Smooth muscle cell of the brain vasculature (primary cell): Measurements from ENCODE around the gene DIS3L2.
"Not testable (repeated sequence)": the region's sequence is repeated elsewhere in the genome, so short reads cannot be mapped to it uniquely, and the experiment has no call there.

ENCODE experiments used
- DNase-seq: peaks from one replicate; pipeline ENCODE4 v3.0.0-alpha.2; 2012; ENCODE audit warnings: low read depth, low spot score

Gene DIS3L2

DNA sequence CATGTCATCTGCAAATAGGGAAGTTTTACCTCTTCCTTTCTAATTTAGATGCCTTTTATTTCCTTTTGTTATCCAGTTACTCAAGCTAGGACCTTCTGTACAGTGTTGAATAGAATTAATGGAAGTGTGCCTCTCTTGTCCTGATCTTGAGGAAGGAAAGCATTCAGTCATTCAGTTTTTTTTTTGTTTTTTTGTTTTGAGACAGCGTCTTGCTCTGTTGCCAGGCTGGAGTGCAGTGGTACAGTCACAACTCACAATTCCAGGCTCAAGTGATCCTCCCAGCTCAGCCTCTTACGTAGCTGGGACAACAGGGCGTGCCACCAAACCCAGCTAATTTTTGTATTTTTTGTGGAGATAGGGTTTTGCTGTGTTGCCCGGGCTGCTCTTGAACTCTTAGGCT, 213.1 kb downstream of the DIS3L2 start:
- no peak for DNase-seq

DNA sequence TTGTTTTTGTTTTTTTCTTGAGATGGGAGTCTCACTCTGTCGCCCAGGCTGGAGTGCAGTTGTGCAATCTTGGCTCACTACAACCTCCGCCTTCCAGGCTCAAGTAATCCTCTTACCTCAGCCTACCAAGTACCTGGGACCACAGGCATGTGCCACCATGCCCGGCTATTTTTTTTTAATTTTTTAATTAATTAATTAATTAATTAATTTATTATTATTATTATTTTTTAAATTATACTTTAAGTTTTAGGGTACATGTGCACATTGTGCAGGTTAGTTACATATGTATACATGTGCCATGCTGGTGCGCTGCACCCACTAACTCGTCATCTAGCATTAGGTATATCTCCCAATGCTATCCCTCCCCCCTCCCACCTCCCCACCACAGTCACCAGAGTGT, 215.1 kb downstream of the DIS3L2 start:
- DNase-seq, result not testable (repeated sequence)

DNA sequence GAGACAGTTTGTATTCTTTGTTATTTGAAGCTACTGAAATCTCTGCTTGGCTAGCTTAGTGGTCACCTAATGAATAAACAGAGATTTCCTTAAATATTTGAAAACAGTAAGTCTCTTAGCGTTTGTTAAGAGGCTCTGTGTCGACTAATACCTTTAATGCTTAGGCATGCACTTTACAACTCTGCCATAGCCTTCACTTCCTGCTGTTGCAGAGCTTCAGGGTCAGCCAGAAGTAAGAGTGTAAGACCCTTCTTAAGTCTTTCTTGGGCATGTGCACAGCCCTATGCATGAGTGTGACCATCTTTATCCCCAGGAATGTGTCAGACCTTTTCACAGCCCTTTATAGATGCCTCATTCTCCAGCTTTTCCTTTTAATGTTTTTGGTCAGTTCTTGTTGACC, 221.8 kb downstream of the DIS3L2 start:
- no peak for DNase-seq

DNA sequence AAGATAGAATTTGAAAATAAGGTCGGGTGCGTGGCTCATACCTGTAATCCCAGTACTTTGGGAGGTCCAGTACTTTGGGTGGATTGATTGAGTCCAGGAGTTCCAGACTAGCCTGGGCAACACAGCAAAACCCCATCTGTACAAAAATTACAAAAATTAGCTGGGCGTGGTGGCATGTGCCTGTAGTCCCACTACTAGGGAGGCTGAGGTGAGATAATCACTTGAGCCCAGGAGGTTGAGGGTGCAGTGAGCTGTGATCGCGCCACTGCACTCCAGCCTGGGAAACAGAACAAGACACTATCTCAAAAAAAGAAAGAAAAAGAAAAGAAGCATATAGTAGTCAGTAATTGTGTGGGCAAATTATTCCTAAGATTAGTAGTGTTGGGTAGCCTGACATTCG, 222.8 kb downstream of the DIS3L2 start:
- no peak for DNase-seq

DNA sequence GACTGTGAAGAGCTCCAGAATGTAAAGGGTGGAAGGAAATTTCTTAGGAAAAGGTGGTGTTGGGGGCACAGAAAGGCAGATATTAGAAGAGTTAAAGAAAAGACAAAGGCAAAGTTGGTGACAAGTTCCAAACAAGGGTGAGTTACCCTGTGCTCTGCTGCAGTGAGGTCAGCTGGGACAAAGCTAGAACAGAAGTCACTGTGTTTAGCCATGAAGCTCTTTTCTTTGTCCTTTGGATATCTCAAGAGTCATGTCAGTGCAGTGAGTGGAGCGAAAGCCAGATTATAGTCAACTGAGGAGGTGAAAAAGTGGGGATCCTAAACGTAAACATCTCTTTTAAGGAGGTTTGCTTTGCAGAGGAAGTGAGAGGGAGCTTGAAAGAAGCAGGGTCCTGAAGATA, 229.3 kb downstream of the DIS3L2 start:
- DNase-seq, result no peak

DNA sequence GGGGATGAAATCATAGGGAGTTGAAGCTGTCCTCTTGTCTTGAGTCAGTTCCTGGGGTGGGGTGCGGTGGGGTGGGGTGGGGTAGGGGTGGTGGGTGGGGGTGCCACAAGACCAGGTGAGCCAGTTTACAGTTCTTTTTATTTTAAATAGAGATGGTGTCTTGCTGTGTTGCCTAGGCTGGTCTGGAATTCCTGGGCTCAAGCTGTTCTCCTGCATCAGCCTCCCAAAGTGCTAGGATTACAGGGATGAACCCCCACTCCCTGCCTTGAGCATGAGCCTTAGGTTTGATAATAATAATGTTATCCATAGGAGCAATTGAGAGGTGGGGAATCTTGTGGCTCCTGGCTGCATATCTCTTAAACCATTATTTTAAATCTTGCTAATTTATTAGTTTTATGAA, 234.0 kb downstream of the DIS3L2 start:
- no peak for DNase-seq

DNA sequence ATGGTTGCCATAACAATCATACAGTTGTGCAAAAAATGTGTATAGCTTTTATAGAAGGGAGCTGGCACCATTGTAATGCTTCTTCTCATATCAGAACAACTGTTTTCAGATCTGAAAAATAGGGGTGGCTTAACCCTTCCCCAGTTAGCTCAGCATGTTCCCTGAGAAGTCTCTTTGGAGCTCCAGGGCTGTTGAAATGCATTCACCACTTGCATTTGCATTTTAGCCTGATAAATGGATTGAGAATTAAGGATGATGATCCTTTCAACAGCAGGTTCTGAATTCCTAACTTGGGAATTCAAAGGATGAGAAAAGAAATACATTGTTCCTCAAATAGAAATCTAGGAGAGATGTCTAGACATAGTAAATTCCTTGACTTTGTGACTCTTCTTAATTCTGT, 235.3 kb downstream of the DIS3L2 start:
- no peak for DNase-seq

DNA sequence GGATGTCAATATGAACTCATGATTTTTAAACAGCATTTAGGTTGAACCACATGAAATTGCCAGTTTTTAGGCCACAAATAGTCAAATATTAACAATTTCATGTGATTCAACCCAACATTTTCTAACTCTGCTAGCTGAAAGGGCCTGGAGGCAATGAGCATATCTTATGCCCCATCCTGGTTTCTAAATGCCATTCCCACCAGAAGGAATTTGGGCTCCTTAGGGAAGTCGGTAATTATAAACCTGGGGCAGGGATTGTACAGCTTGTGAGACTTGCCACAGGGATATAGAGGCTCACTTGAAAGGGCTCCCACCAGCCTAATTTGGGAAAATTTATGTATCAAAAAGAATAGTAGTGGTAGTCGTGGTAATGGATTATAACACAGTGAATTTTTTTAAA, 238.7 kb downstream of the DIS3L2 start:
- DNase-seq, result no peak

DNA sequence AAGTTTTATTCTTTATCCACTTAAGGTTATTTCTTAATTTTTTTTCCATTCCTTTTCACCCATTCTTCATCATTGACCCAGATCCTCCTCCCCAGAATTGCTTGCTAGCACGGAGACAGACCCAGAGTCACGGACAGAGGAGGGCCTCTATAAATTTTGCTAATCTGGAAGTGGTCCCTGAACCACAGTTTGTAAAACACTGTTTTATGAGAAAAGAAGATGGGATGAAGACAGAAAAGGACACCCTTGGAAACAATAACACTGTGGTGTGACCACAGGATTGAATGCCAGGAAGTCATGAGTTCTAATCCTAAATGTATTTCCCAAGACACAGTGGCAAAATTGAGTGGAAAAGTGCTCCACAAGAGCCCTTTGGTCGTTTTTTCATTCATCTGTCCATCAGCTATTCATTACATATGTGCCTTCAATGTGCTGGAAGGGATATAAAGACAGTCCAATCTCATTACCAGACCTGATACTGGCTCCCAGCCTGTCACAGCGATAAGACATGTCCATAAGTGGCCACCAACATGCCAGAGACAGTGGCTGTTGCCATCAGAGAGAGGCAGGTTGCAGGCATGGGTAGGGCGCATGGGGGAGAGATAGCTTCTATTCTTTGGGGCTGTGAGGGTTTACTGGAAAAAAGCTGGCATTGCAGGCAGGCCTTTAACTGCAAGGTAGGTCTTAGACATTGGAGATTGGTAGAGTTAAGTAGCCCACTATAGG, 241.8 kb downstream of the DIS3L2 start:
- no peak for DNase-seq

DNA sequence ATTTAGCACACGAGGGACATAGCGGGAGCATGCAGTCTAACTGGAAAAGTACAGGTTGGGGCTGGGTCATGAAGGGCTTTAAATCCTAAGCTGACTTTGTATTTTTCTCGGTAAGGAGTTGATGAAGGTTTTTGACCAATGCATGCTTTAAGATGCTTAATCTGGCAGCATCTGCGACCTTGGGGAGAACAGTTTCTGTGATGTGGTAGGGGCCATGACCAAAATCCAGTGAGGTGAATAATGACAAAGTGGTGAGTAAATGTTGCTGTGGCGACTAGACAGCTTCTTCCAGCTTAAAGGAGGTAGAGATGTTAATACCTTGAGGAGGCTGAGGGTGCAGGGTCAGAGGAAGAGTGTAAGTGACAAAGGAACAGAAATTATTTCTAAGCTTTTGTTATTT, 242.4 kb downstream of the DIS3L2 start:
- DNase-seq, result no peak

DNA sequence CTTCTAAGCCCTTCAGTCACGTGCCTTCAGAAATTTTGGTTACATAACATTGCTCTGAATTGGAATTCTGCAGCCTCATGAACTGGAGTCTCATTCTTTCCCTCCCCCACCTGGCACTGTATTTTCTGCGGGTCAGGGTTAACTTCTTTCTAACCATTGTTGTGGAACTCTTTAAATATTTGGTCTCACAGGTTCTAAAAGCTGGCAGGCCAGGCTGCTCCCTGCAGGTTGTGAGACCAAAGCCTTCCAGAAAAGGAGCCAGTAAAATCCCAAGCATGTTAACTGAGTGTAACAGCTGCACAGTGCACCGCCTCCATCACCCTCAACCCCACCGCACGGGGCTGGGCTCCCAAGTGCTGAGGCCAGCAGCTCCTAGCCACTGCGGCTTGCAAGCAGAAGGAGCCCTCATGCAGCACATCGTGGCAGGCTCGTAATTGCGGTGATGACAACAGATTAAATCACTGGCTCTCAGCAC, 243.0 kb downstream of the DIS3L2 start:
- DNase-seq, result no peak

DNA sequence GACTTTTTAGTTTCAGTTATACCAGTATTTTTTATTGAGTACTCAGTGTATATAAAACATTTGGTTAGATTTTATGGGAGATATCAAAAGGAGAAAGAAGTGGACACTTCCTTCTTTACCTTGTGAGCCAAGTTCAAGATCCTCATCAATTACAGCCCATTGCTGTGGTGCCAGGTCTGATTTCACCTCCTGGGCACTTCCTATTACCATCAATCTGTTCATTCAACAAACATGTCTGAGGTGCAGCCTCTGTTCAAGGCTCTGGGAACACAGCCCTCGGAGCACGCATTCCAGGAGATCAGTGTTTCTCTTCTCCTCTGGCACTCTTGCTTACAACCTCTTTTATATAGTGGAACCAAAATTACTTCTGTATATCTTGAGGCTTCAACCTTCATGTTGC, 245.7 kb downstream of the DIS3L2 start:
- no peak for DNase-seq

DNA sequence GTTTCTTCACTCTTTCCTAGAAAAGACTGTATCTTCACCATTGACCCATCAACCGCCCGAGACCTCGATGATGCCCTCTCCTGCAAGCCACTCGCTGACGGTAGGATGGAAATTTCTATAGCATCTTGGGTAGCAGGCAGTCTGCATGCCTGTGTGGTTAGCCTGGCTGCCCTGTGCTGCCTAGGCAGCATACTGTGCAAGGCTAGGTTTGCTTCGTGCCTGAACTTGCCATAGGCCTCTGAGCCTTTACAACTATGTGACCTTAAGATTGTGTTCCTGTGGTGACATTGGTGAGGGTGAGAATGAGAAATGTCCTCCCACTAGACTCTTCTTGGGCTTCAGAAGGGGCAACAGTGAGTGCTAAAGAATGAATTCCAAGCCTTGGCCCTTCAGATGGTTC, 248.8 kb downstream of the DIS3L2 start:
- no peak for DNase-seq

DNA sequence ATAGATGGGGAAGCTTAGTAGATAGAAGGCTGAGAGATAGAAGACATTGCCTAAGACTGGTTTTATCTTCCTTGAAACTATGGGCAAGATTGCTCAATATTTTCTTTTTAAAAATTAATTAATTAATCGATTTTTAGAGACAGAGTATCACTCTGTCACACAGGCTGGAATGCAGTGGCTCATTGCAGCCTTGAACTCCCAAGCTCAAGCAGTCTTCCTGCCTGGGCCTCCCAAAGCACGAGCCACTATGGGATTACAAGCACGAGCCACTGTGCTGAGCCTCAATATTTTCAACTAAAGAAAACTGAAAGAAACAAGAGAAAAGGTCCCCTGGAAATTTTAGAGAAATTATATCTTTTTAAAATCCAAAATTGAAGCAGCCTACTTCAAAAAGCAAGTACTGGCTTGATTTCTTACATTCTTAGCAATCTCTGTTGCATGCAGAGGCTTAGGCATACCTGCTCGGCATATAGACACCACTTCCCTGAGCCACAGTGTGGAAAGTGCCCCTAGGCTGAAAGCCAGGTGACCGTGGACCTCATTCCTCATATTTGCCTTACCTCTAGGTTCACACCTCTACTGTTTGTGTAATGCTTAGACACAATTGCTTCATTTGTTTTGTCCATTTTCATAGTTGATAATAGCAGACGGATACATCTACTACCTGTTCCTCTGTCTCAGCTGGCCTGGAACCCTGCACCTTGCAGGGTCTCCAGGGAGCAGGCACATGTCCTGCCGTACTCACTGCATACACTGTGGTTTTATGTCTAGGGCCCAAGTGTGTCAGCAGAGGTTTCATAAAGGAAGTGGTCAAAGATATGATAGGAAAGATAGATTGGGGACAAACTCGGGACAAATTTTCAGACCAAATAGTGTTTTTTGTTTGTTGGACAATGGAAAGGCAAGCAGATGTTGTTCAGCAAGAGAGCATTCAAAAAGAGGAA, 250.5 kb downstream of the DIS3L2 start:
- no peak for DNase-seq

DNA sequence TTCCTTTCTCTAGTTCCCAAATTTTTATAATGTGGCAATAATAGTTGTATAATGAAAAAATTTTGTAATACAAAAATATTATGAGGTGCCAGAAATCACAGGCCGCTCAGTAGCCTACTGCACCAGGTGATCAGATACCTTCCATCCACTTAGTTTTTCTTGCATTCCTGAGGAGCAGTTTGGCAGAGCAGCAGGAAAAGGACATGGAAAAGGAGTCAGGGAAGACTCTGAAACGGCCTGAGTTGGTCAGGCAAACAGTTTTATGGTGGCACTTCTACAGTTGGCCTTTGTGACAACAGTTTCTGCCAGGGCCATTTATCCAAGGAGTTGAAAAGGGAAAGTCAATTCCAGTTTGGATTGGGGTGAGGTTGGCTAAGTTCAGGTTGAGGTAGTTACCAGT, 251.7 kb downstream of the DIS3L2 start:
- DNase-seq, result no peak

DNA sequence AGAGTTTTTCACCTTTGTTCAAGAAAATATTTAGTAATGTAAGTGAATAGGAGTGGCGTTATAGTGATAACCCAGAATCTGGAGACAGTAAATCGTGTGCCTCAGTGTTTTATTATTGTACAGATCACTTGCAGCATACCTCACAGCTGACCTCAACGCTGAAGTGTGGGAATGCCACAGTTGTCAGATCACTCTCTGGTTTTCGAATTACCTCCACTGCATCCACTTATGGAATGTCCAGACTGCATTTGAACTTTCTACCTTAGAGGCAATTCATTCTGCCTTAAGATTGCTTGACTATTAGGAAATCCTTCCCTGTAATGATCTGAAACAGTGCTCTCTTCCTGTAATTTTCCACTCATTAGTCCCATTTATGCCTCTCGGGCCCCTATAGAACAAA, 252.5 kb downstream of the DIS3L2 start:
- no peak for DNase-seq

DNA sequence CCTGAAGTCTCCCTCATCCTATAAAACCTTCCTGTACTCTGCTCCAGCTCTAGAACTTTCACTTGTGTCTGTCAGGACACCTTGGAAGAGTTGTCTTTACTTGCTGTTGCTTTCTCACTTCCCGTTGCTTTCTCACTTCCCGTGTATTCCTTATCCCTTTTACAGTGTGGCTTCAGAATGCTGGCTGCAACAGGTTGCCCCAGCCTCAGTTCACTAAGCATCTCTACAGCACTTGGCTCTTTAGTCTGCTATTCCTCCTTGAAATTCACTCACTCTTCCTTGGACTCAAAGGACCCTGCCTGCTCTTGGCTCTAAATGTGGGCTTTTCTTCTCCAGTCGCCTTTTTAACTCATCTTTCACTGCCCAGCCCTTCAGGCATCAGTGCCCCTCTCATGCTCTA, 254.5 kb downstream of the DIS3L2 start:
- no peak for DNase-seq

DNA sequence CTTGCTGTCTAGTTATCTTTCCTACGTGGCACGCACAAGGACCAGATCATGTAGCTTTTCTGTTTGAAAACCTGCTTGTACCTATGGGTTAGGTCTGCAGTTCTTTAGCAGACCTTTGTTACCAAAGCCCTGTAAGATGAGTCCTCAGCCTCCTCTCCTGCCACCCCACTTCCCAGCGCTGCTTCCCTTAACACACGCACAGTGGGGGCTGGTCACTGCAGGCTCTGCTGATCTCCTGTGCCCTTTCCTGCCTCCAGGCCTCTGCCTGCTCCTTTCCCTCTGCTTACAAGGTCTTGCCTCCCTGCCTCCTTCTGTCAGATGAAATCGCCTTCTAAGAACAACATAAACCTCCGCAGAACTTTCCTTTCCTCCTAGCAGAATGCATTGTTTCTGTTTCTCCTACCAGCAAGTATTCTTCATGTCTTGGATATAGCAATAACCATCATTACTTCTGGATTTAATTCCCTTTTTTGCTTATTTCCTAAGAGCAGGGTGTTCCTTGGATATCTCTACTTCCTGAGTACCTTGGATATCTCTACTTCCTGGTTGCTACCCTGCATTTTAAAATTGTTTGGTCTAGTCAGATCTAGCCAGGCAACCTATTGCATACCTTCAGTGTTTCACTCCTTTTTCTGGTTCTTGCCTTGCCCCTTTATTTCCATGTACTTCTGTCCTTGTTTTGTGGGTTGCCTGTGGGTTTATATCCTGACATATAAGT, 257.4 kb downstream of the DIS3L2 start:
- DNase-seq, result no peak

DNA sequence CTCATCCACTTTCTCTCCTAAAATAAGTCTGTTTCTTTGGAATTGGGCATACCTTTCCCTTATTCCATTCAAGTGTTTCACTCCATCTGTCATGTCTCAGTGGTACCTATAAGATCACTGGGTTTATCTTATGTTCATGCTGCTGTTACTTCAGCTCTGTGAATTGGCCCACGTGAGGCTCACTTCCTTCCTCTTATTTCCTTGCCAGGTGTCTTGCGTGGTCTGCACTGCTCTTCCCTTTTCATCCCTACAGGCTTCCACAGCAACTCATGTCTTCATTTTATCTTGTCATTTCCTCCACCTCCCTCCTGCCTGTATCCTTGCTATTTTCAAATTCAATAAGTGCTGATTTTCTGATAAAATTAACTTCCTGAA, 258.0 kb downstream of the DIS3L2 start:
- no peak for DNase-seq

DNA sequence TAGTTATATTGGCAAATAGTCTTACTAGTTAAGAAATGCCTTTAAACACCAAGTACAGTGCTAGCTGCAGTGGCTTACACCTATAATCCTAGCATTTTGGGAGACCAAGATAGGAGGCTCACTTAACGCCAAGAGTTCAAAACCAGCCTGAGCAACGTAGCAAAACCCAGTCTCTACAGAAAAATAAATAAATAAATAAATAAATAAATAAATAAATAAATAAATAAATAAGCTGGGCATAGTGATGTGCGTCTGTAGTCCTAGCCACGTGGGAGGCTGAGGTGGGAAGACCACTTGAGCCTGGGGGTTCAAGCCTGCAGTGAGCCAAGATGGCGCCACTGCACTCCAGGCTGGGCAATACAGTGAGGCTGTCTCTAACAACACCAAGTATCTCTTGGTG, 258.4 kb downstream of the DIS3L2 start:
- no peak for DNase-seq

DNA sequence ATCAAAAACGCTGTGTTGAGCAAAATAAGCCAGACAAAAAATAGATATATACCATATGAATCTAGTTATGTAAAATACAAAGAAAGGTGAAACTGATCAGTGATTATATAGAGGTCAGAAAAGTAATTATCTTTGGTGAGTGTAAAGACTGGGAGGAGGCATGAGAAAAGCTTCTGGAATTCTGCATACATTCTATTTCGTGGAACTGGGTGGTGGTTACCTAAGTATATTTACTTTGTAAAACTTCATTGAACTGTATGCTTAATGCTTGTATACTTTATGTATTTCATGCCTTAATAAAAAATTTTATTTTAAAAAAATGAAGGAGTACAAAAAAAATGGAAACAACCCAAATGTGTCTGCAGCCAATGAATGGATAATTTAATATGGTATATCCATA, 263.9 kb downstream of the DIS3L2 start:
- DNase-seq, result no peak

DNA sequence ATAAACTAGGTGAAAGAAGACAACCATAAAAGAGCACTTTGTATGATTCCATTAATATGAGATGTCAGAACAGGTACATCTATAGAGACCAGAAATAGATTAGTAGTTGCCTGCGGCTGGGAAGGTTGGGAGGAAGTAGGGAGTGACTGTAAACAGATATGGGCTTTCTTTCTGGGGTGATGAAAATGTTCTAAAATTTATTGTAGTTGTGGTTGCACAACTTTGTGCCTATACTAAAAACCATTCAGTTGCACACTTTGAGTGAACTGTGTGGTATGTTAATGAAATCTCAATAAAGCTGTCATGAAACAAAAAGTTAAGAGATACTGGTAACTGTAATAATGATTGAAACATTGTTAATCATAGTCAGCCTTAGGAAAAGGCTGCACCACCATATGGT, 264.4 kb downstream of the DIS3L2 start:
- no peak for DNase-seq
